ENCODE measurements around the gene NEB.

NEB gene

GRCh38 chr2:151733771-151734672 is at the start of gene NEB:
Gene NEB (minus strand): TSS chr2:151734476. CDS start chr2:151733156, 1,320 bp downstream.
- no peak for DNase-seq

- DNase-seq = no peak
Measured at GRCh38 chr2:151783133-151783520, 48.9 kb upstream of the NEB start.

- DNase-seq = no peak
Measured at GRCh38 chr2:151782378-151783132, 48.3 kb upstream of the NEB start.

- no peak for DNase-seq
Measured at GRCh38 chr2:151781642-151782041, 47.4 kb upstream of the NEB start.

GRCh38 chr2:151780938-151781337 is 46.7 kb upstream of the NEB start:
- no peak for DNase-seq

- no peak for DNase-seq
Measured at GRCh38 chr2:151777935-151778334, 43.7 kb upstream of the NEB start.

GRCh38 chr2:151777487-151777886 is 43.2 kb upstream of the NEB start:
- DNase-seq = no peak

GRCh38 chr2:151776367-151776766 is 42.1 kb upstream of the NEB start:
- DNase-seq = no peak

GRCh38 chr2:151775057-151775740 is 40.9 kb upstream of the NEB start:
- DNase-seq = no peak

- DNase-seq = no peak
Measured at GRCh38 chr2:151774506-151774905, 40.2 kb upstream of the NEB start.

GRCh38 chr2:151771599-151772358 is 37.5 kb upstream of the NEB start:
- no peak for DNase-seq

- DNase-seq = no peak
Measured at GRCh38 chr2:151770995-151771394, 36.7 kb upstream of the NEB start.

GRCh38 chr2:151769606-151770005 is 35.3 kb upstream of the NEB start:
- DNase-seq = no peak

- no peak for DNase-seq
Measured at GRCh38 chr2:151767536-151767935, 33.3 kb upstream of the NEB start.

- peak; percentile 35 to 53 for DNase-seq
Measured at GRCh38 chr2:151766437-151767153, 32.3 kb upstream of the NEB start.

GRCh38 chr2:151765760-151766410 is 31.6 kb upstream of the NEB start:
- DNase-seq = no peak

- DNase-seq = no peak
Measured at GRCh38 chr2:151762694-151763093, 28.4 kb upstream of the NEB start.

GRCh38 chr2:151761687-151762086 is 27.4 kb upstream of the NEB start:
- no peak for DNase-seq

- DNase-seq = no peak
Measured at GRCh38 chr2:151761193-151761592, 26.9 kb upstream of the NEB start.

- DNase-seq = no peak
Measured at GRCh38 chr2:151760139-151760650, 25.9 kb upstream of the NEB start.

GRCh38 chr2:151758744-151759143 is 24.5 kb upstream of the NEB start:
- DNase-seq = no peak

Measured in activated T-cell treated with anti-CD3 and anti-CD28 coated beads, Interleukin-2, amount 50 U/mL, for 48 hours (primary cell).